Transverse colon (tissue), 1 donor: ENCODE results near the gene HNRNPUL1.

ENCODE experiments used
- EP300 ChIP-seq: sonication (generic); formaldehyde crosslinking; IDR thresholded peaks from one replicate; pipeline ENCODE4 v1.6.1; 2017; ENCODE audit warnings: antibody characterized with exemption, low read depth
- POLR2A ChIP-seq: fragments of 450-650 bp; IDR thresholded peaks from one replicate; pipeline ENCODE4 v1.6.1; 2016; ENCODE audit warnings: antibody characterized with exemption, mild to moderate bottlenecking, moderate library complexity

DNA sequence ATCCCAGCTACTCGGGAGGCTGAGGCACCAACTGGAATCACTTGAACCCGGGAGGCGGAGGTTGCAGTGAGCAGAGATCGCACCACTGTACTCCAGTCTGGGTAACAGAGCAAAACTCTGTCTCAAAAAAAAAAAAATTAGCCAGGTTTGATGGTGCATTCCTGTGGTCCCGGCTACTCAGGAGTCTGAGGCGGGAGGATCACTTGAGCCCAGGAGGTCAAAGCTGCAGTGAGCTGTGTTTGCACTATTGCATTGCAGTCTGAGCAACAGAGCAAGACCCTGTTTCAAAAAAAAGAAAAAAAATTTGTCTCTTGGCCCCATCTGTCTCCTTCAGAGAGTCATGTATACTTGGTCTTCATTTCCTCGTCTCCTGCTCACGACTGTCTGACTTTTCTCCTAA, 47.4 kb downstream of the HNRNPUL1 start:
- no peak for TF ChIP-seq EP300
- no peak for TF ChIP-seq POLR2A
